HepG2 (cell line): ENCODE results near the gene LRP1B. TPM values are rescaled to one million over a fixed set of nuclear protein-coding genes. Genes with fewer than 3 reads are reported as not detected.

ENCODE experiments used
- ATAC-seq: fragments of 200-7000 bp; cut with Tn5 transposase; 3 replicates; pipeline ENCODE4 v1.9.1; 2020; ENCODE audit warnings: mild to moderate bottlenecking, moderate library complexity
- BruUV-seq: library from RNA; stranded (reverse); fragments of 400-500 nt; replicated peaks from 2 replicates; lab custom pipeline; 2021; lab: Mats Ljungman, UMichigan
- CTCF ChIA-PET: fragments of 300-600 bp; formaldehyde crosslinking; extraction: SDS; loops from one replicate; lab custom pipeline; 2021; ENCODE audit warnings: low total read pairs, inconsistent platforms, low intra/inter-chr PET ratio; lab: Yijun Ruan, JAX
- POLR2A ChIA-PET: fragments of 350-600 bp; sonication (Branson Sonifier 250); formaldehyde crosslinking; loops from one replicate; lab custom pipeline; 2020; ENCODE audit warnings: antibody characterized with exemption, inconsistent platforms; lab: Yijun Ruan, JAX
- DNase-seq: peaks from one replicate; pipeline ENCODE4 v3.0.0-alpha.2; 2015; ENCODE audit warnings: low spot score
- FAIRE-seq: peaks from 3 replicates; lab custom pipeline; 2011; peaks lifted over from hg19 to GRCh38; lab: Jason Lieb, UNC
- H2AFZ ChIP-seq: one replicate; pipeline ENCODE4 v1.6.1; 2011; ENCODE audit warnings: low read length, inconsistent platforms
- H3K27ac ChIP-seq: fragments of 300-600 bp; 3 replicates; pipeline ENCODE4 v1.8.0; 2011; ENCODE audit warnings: mixed run types, mild to moderate bottlenecking, mixed read lengths, low read length, inconsistent platforms; ENCODE audit not compliant: insufficient read depth; ENCODE audit errors: extremely low read length
- H3K27me3 ChIP-seq, 2 experiments: fragments of 200-600 bp in 1 of 2; 2 replicates in 1 of 2; 3 replicates in 1 of 2; pipeline versions ENCODE4 v1.6.0 to v1.8.0; 2011; ENCODE audit warnings: low read length in 2 of 2, mild to moderate bottlenecking in 2 of 2, moderate library complexity in 2 of 2, inconsistent platforms in 1 of 2; ENCODE audit not compliant: insufficient read depth in 2 of 2, control insufficient read depth in 1 of 2
- H3K36me3 ChIP-seq, 2 experiments: fragments of 200-600 bp in 1 of 2; replicated peaks in 1 of 2; 2 replicates in 1 of 2; 3 replicates in 1 of 2; pipeline versions ENCODE4 v1.5.1 to v1.8.0; 2011; ENCODE audit warnings: low read length in 2 of 2, inconsistent platforms in 1 of 2; ENCODE audit not compliant: insufficient read depth in 2 of 2, control insufficient read depth in 1 of 2
- H3K4me1 ChIP-seq: 2 replicates; pipeline ENCODE4 v1.5.1; 2012; ENCODE audit warnings: low read length, inconsistent platforms; ENCODE audit not compliant: insufficient read depth
- H3K4me2 ChIP-seq: 2 replicates; pipeline ENCODE4 v1.6.0; 2011; ENCODE audit warnings: low read depth, low read length, inconsistent platforms
- H3K4me3 ChIP-seq, 3 experiments: fragments of 200-600 bp in 1 of 3; sonication (generic), shearing (Covaris generic) in 1 of 3; replicated peaks in 1 of 3; 2 replicates each; pipeline ENCODE4 v1.5.1; 2011 to 2016; ENCODE audit warnings: low read length in 3 of 3, inconsistent platforms in 2 of 3, low read depth in 2 of 3, mild to moderate bottlenecking in 2 of 3, control low read depth in 1 of 3, mixed read lengths in 1 of 3; ENCODE audit not compliant: insufficient read depth in 1 of 3
- H3K79me2 ChIP-seq: one replicate; pipeline ENCODE4 v1.6.1; 2011; ENCODE audit warnings: low read length, inconsistent platforms; ENCODE audit not compliant: insufficient read depth
- H3K9ac ChIP-seq: 2 replicates; pipeline ENCODE4 v1.6.0; 2011; ENCODE audit warnings: mild to moderate bottlenecking, low read depth, low read length, inconsistent platforms; ENCODE audit not compliant: insufficient read depth
- H3K9me3 ChIP-seq: 2 replicates; pipeline ENCODE4 v1.5.1; 2012; ENCODE audit warnings: mild to moderate bottlenecking, low read length
- H4K20me1 ChIP-seq: 2 replicates; pipeline ENCODE4 v1.6.0; 2011; ENCODE audit warnings: inconsistent platforms, mild to moderate bottlenecking, low read length, moderate library complexity; ENCODE audit not compliant: insufficient read depth
- CCAR2 ChIP-seq: fragments of 200-400 bp; formaldehyde crosslinking; optimal IDR thresholded peaks from 2 replicates; pipeline ENCODE3; 2018; ENCODE audit warnings: low read depth, mild to moderate bottlenecking, low read length, moderate library complexity
- REL ChIP-seq: sonication (generic); formaldehyde crosslinking; conservative IDR thresholded peaks from 2 replicates; pipeline ENCODE4 v1.8.0; 2022; ENCODE audit warnings: mild to moderate bottlenecking, missing genetic modification reagents, moderate library complexity
- TCF7 ChIP-seq: sonication (generic); IDR thresholded peaks from 2 replicates; pipeline ENCODE4 v1.6.1; 2016; ENCODE audit warnings: antibody characterized with exemption, low read depth
- ZFX ChIP-seq: sonication (generic); formaldehyde crosslinking; IDR thresholded peaks from 2 replicates; pipeline ENCODE4 v1.4.0; 2020; ENCODE audit warnings: mild to moderate bottlenecking, low read depth, missing genetic modification reagents, moderate library complexity
- ZNF20 ChIP-seq: sonication (generic); formaldehyde crosslinking; IDR thresholded peaks from 2 replicates; pipeline ENCODE4 v1.4.0; 2020; ENCODE audit warnings: mild to moderate bottlenecking, moderate library complexity, missing genetic modification reagents
- ZNF232 ChIP-seq: sonication (generic); formaldehyde crosslinking; IDR thresholded peaks from 2 replicates; pipeline ENCODE4 v1.4.0; 2020; ENCODE audit warnings: missing genetic modification reagents, borderline replicate concordance
- ZNF451 ChIP-seq: sonication (generic); formaldehyde crosslinking; IDR thresholded peaks from 2 replicates; pipeline ENCODE4 v1.5.0; 2020; ENCODE audit warnings: mild to moderate bottlenecking, missing genetic modification reagents
- ZNF607 ChIP-seq: sonication (generic); formaldehyde crosslinking; IDR thresholded peaks from 2 replicates; pipeline ENCODE4 v1.5.1; 2020; ENCODE audit warnings: missing genetic modification reagents, mild to moderate bottlenecking, borderline replicate concordance
- ZNF614 ChIP-seq: IDR thresholded peaks from 2 replicates; pipeline ENCODE4 v1.6.1; 2018; ENCODE audit warnings: missing biosample characterization, missing genetic modification reagents, inconsistent platforms, borderline replicate concordance
- ZNF883 ChIP-seq: sonication (generic); formaldehyde crosslinking; IDR thresholded peaks from 2 replicates; pipeline ENCODE4 v1.5.1; 2020; ENCODE audit warnings: mild to moderate bottlenecking, missing genetic modification reagents; ENCODE audit errors: not compliant biosample characterization
- WGBS: methylation state at CpG from one replicate; pipeline ENCODE4 v1.1.6; 2017; ENCODE audit warnings: low lambda C conversion rate; 5-methylcytosine and 5-hydroxymethylcytosine counted together
- in situ Hi-C: cut with HindIII; loops from 2 replicates; pipeline ENCODE4 v1.10.0; 2017; ENCODE audit warnings: low pct_unique_long_range_greater_than_20kb; ENCODE audit not compliant: extremely low pct_ligation_motif_present
- intact Hi-C: fragments of 100-400 bp; cut with micrococcal nuclease; formaldehyde crosslinking; loops from one replicate; pipeline ENCODE4 v1.10.0; 2022; ENCODE audit not compliant: unreplicated experiment
- polyA plus RNA-seq, 8 experiments: library from polyadenylated mRNA; depleted of rRNA in 3 of 8; stranded (reverse) in 7 of 8; unstranded in 1 of 8; fragments of >200 nt; fragmentation: Illumina TruSeq in 4 of 8; extraction: Trizol in 4 of 8; gene quantifications; 2 replicates each; pipeline versions ENCODE4 v1.2.1 to v1.2.3, GENCODE V29; 2011 to 2016; ENCODE audit warnings: low read depth in 4 of 8, missing spikeins in 1 of 8, mixed read lengths in 1 of 8; ENCODE audit not compliant: insufficient read depth in 1 of 8
- total RNA-seq, 5 experiments: library from RNA; depleted of rRNA; stranded (reverse); fragments of >200 nt; fragmentation: Illumina TruSeq; extraction: Trizol; gene quantifications; 2 replicates each; pipeline ENCODE4 v1.2.3, GENCODE V29; 2016; ENCODE audit warnings: low read depth in 1 of 5
- TF ChIP-seq, protein P1 (sequence below): sonication (generic); formaldehyde crosslinking; IDR thresholded peaks from 2 replicates; pipeline ENCODE4 v1.4.0; 2020; ENCODE audit warnings: mild to moderate bottlenecking, missing genetic modification reagents
- TF ChIP-seq, protein P2 (sequence below): sonication (generic); formaldehyde crosslinking; IDR thresholded peaks from 2 replicates; pipeline ENCODE4 v1.4.0; 2020; ENCODE audit warnings: missing genetic modification reagents
- TF ChIP-seq, protein P3 (sequence below): sonication (generic); formaldehyde crosslinking; IDR thresholded peaks from 2 replicates; pipeline ENCODE4 v1.5.0; 2020; ENCODE audit warnings: missing genetic modification reagents
- TF ChIP-seq, protein P4 (sequence below): sonication (generic); formaldehyde crosslinking; IDR thresholded peaks from 2 replicates; pipeline ENCODE4 v1.5.0; 2020; ENCODE audit warnings: mild to moderate bottlenecking, missing genetic modification reagents, borderline replicate concordance

Gene LRP1B
- total and polyA plus RNA-seq, 2 of the 13 experiments (the other 11 are each of a cell fraction or from before 2014, with no cell fraction given): 0.04 TPM; not detected in 1

DNA sequence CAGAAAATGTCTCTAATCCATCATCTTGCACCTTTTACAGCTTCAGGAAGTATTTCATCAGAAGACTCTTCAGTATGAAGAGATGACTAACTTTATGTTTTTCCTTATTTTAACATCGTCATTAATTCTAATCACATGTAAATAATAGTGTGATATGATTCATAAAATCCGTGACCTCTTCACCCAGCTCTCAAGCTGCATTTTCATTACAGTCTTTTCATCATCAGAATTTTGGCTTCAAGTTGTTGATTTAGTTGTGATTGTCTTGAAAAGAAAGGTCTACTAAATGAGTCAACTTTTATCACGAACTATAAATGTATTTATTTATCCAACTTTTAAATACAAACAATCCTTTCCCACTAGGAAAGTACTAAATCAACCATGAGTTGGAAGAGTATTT lies 410.3 kb downstream of the LRP1B start:
- ChIA-PET CTCF (no interaction called here), POLR2A (no interaction called here)
- H3K27me3 ChIP-seq: no peaks in the 10 kb centered on the region
- no peak overlapping the region for H3K4me2 ChIP-seq
- no peak overlapping the region for H3K9ac ChIP-seq
- no peak overlapping the region for H3K27ac ChIP-seq
- FAIRE-seq: no peak
- no TSS peak for BruUV-seq
- no peaks in the 10 kb centered on the region for H3K36me3 ChIP-seq
- TF ChIP-seq REL (CRISPR knock-in tag) (no peak), ZNF451 (CRISPR knock-in tag) (no peak), ZFX (CRISPR knock-in tag) (no peak), ZNF20 (CRISPR knock-in tag) (no peak), ZNF607 (no peak), CCAR2 (no peak), ZNF232 (CRISPR knock-in tag) (no peak), TCF7 (no peak), ZNF883 (CRISPR knock-in tag) (no peak), ZNF614 (CRISPR knock-in tag) (no peak)
- TF ChIP-seq, protein P1, sequence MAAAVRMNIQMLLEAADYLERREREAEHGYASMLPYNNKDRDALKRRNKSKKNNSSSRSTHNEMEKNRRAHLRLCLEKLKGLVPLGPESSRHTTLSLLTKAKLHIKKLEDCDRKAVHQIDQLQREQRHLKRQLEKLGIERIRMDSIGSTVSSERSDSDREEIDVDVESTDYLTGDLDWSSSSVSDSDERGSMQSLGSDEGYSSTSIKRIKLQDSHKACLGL: no peak
- TF ChIP-seq, protein P2, sequence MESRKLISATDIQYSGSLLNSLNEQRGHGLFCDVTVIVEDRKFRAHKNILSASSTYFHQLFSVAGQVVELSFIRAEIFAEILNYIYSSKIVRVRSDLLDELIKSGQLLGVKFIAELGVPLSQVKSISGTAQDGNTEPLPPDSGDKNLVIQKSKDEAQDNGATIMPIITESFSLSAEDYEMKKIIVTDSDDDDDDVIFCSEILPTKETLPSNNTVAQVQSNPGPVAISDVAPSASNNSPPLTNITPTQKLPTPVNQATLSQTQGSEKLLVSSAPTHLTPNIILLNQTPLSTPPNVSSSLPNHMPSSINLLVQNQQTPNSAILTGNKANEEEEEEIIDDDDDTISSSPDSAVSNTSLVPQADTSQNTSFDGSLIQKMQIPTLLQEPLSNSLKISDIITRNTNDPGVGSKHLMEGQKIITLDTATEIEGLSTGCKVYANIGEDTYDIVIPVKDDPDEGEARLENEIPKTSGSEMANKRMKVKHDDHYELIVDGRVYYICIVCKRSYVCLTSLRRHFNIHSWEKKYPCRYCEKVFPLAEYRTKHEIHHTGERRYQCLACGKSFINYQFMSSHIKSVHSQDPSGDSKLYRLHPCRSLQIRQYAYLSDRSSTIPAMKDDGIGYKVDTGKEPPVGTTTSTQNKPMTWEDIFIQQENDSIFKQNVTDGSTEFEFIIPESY (CRISPR knock-in tag): no peak
- TF ChIP-seq, protein P3, sequence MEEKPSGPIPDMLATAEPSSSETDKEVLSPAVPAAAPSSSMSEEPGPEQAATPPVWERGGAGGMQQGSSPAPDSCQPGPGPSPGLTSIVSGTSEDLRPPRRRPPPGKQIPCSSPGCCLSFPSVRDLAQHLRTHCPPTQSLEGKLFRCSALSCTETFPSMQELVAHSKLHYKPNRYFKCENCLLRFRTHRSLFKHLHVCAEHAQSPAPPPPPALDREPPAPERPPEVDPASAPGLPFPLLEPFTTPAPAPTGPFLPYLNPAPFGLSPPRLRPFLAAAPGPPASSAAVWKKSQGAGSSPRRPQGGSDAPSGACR: no peak
- TF ChIP-seq, protein P4, sequence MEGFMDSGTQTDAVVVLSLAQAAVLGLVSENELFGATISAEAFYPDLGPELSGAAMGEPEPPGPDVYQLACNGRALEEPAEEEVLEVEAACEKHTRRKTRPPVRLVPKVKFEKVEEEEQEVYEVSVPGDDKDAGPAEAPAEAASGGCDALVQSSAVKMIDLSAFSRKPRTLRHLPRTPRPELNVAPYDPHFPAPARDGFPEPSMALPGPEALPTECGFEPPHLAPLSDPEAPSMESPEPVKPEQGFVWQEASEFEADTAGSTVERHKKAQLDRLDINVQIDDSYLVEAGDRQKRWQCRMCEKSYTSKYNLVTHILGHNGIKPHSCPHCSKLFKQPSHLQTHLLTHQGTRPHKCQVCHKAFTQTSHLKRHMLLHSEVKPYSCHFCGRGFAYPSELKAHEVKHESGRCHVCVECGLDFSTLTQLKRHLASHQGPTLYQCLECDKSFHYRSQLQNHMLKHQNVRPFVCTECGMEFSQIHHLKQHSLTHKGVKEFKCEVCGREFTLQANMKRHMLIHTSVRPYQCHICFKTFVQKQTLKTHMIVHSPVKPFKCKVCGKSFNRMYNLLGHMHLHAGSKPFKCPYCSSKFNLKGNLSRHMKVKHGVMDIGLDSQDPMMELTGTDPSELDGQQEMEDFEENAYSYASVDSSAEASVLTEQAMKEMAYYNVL (CRISPR knock-in tag): no peak
- intact Hi-C loops (no loop called here), in situ Hi-C loops (no loop called here)
- WGBS: 3% methylated on average over 3 of the region's 3 CpGs
- DNase-seq: no peak
- H3K9me3 ChIP-seq: no peaks in the 10 kb centered on the region
- no peak overlapping the region for H2AFZ ChIP-seq
- ATAC-seq: no peak
- H3K79me2 ChIP-seq: no peaks in the 10 kb centered on the region
- no peaks in the 10 kb centered on the region for H4K20me1 ChIP-seq
- no peak overlapping the region for H3K4me3 ChIP-seq
- no peaks in the 10 kb centered on the region for H3K4me1 ChIP-seq
